Measurements from ENCODE around the gene METAP2. TPM values are rescaled to one million over a fixed set of nuclear protein-coding genes. Genes with fewer than 3 reads are reported as not detected.

Gene METAP2
- total RNA-seq, 3 donors from 2014 or later (not counting 1 experiment from before 2014, with no cell fraction given) = 45.6 to 56.1 (median 45.8) TPM

- H3K4me3 ChIP-seq (ENCODE audit: low read length) = no peak overlapping the region
- Mint-ChIP-seq H3K27me3 (ENCODE audit: low read depth in 2 of 2) (peaks cover 0 to 8% of the 10 kb centered on the region in 2 donors), H3K27ac (no peak overlapping the region), H3K4me1 (peaks cover 0 to 6% of the 10 kb centered on the region in 2 donors), H3K36me3 (no peaks in the 10 kb centered on the region), H3K9me3 (no peaks in the 10 kb centered on the region), H3K4me3 (no peak overlapping the region)
- DNase-seq = no peak
- no peaks in the 10 kb centered on the region for H3K9me3 ChIP-seq (ENCODE audit: control insufficient read depth, insufficient read depth, low read length)
- no peaks in the 10 kb centered on the region for H3K27me3 ChIP-seq (ENCODE audit: control insufficient read depth, insufficient read depth, low read length)
- WGBS (ENCODE audit: insufficient coverage) = 98% methylated on average over 3 of the region's 4 CpGs
- no peak for TF ChIP-seq CTCF (IDR thresholded peaks at IDR 0.05)
- no peak overlapping the region for H3K27ac ChIP-seq (ENCODE audit: low read length)
- intact Hi-C loops (cut with micrococcal nuclease) = no loop called here
- no peaks in the 10 kb centered on the region for H3K36me3 ChIP-seq (ENCODE audit: control insufficient read depth, insufficient read depth, low read length)
- ATAC-seq = no peak
- H3K4me1 ChIP-seq (ENCODE audit: control insufficient read depth, insufficient read depth, low read length) = no peaks in the 10 kb centered on the region
Observed at GRCh38 chr12:95431120-95431519, 42.8 kb upstream of the METAP2 start.

- no peaks in the 10 kb centered on the region for H3K4me1 Mint-ChIP-seq
- DNase-seq (no peak), ATAC-seq (no peak)
- H3K27ac Mint-ChIP-seq = no peak overlapping the region
- no peaks in the 10 kb centered on the region for H3K9me3 Mint-ChIP-seq
- no peaks in the 10 kb centered on the region for H3K36me3 Mint-ChIP-seq
- no peaks in the 10 kb centered on the region for H3K4me1 ChIP-seq (ENCODE audit: control insufficient read depth, insufficient read depth, low read length)
- no peaks in the 10 kb centered on the region for H3K9me3 ChIP-seq (ENCODE audit: control insufficient read depth, insufficient read depth, low read length)
- no CpG with 5 or more reads among the region's 3 CpGs for WGBS (ENCODE audit: insufficient coverage)
- H3K27ac ChIP-seq (ENCODE audit: low read length) = no peak overlapping the region
- no peak overlapping the region for H3K4me3 ChIP-seq (ENCODE audit: low read length)
- intact Hi-C loops (cut with micrococcal nuclease) = no loop called here
- no peaks in the 10 kb centered on the region for H3K36me3 ChIP-seq (ENCODE audit: control insufficient read depth, insufficient read depth, low read length)
- H3K27me3 ChIP-seq (ENCODE audit: control insufficient read depth, insufficient read depth, low read length) = no peaks in the 10 kb centered on the region
- no peak overlapping the region for H3K4me3 Mint-ChIP-seq
- peaks cover 6 to 12% of the 10 kb centered on the region in 2 donors for H3K27me3 Mint-ChIP-seq (ENCODE audit: low read depth in 2 of 2)
- TF ChIP-seq CTCF (IDR thresholded peaks at IDR 0.05) = no peak
Observed at GRCh38 chr12:95435355-95435754, 38.6 kb upstream of the METAP2 start.

- Histone ChIP-seq H3K9me3 (ENCODE audit: control insufficient read depth, insufficient read depth, low read length) (no peaks in the 10 kb centered on the region), H3K4me3 (ENCODE audit: low read length) (no peak overlapping the region), H3K36me3 (ENCODE audit: control insufficient read depth, insufficient read depth, low read length) (no peaks in the 10 kb centered on the region), H3K27me3 (ENCODE audit: control insufficient read depth, insufficient read depth, low read length) (no peaks in the 10 kb centered on the region), H3K4me1 (ENCODE audit: control insufficient read depth, insufficient read depth, low read length) (no peaks in the 10 kb centered on the region), H3K27ac (ENCODE audit: low read length) (no peak overlapping the region)
- DNase-seq (no peak), ATAC-seq (no peak)
- 94% methylated on average over 2 of the region's 2 CpGs for WGBS (ENCODE audit: insufficient coverage)
- Mint-ChIP-seq H3K4me3 (no peak overlapping the region), H3K9me3 (no peaks in the 10 kb centered on the region), H3K27me3 (ENCODE audit: low read depth in 2 of 2) (peaks cover 6 to 7% of the 10 kb centered on the region in 2 donors), H3K4me1 (no peaks in the 10 kb centered on the region), H3K36me3 (no peaks in the 10 kb centered on the region), H3K27ac (no peak overlapping the region)
- intact Hi-C loops (cut with micrococcal nuclease) = no loop called here
- no peak for TF ChIP-seq CTCF (IDR thresholded peaks at IDR 0.05)
Observed at GRCh38 chr12:95437565-95437964, 36.4 kb upstream of the METAP2 start.

- ATAC-seq (no peak), DNase-seq (no peak)
- intact Hi-C loops (cut with micrococcal nuclease) = no loop called here
- no peak for TF ChIP-seq CTCF (IDR thresholded peaks at IDR 0.05)
- WGBS (ENCODE audit: insufficient coverage) = 74% methylated on average over 9 of the region's 9 CpGs
- Histone ChIP-seq H3K36me3 (ENCODE audit: control insufficient read depth, insufficient read depth, low read length) (no peaks in the 10 kb centered on the region), H3K27me3 (ENCODE audit: control insufficient read depth, insufficient read depth, low read length) (no peaks in the 10 kb centered on the region), H3K9me3 (ENCODE audit: control insufficient read depth, insufficient read depth, low read length) (no peaks in the 10 kb centered on the region), H3K4me3 (ENCODE audit: low read length) (no peak overlapping the region), H3K27ac (ENCODE audit: low read length) (no peak overlapping the region), H3K4me1 (ENCODE audit: control insufficient read depth, insufficient read depth, low read length) (no peaks in the 10 kb centered on the region)
- peaks cover 12 to 15% of the 10 kb centered on the region in 2 donors for H3K27me3 Mint-ChIP-seq (ENCODE audit: low read depth in 2 of 2)
- no peak overlapping the region for H3K27ac Mint-ChIP-seq
- H3K4me3 Mint-ChIP-seq = no peak overlapping the region
- no peaks in the 10 kb centered on the region for H3K4me1 Mint-ChIP-seq
- no peaks in the 10 kb centered on the region for H3K9me3 Mint-ChIP-seq
- H3K36me3 Mint-ChIP-seq = no peaks in the 10 kb centered on the region
Observed at GRCh38 chr12:95439461-95440230, 34.3 kb upstream of the METAP2 start.
